GM18870 (cell line): ENCODE data around the gene MRPL54.
"Not testable (repeated sequence)": the region's sequence is repeated elsewhere in the genome, so short reads cannot be mapped to it uniquely, and the experiment has no call there.

ENCODE experiments used
- ATAC-seq: cut with Tn5 transposase; IDR thresholded peaks from one replicate; pipeline ENCODE4 v1.9.1; 2021; ENCODE audit warnings: moderate library complexity; ENCODE audit not compliant: unreplicated experiment

The MRPL54 gene

DNA sequence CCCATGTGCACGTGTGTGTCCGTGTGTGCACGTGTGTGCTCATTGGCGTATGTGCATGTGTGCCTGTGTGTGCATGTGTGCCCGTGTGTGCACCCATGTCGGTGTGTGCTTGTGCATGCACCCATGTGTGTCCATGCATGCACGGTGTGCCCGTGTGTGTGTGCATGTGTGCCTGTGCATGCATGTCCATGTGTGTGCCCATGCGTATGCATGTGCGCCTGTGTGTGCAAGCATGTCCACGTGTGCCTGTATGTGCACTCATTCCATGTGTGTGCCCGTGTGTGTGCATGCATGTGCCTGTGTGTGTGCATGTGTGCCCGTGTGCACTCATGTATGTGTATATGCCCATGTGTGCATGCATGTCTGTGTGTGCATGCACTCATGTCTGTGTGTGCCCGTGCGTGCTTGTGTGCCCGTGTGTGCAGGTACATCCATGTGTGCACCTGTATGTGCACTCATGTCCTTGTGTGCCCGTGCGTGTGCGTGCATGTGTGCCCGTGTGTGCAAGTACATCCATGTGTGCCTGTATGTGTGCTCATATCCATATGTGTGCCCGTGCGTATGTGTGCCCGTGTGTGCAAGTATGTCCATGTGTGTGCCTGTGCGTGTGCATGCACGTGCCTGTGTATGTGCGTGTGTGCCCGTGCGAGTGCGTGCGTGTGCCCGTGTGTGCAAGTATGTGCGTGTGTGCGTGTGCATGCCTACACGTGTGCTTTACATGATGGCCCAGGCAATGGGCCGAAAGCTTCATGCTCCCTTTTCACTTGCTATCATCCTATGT, 45.3 kb downstream of the MRPL54 start:
- ATAC-seq = no peak

DNA sequence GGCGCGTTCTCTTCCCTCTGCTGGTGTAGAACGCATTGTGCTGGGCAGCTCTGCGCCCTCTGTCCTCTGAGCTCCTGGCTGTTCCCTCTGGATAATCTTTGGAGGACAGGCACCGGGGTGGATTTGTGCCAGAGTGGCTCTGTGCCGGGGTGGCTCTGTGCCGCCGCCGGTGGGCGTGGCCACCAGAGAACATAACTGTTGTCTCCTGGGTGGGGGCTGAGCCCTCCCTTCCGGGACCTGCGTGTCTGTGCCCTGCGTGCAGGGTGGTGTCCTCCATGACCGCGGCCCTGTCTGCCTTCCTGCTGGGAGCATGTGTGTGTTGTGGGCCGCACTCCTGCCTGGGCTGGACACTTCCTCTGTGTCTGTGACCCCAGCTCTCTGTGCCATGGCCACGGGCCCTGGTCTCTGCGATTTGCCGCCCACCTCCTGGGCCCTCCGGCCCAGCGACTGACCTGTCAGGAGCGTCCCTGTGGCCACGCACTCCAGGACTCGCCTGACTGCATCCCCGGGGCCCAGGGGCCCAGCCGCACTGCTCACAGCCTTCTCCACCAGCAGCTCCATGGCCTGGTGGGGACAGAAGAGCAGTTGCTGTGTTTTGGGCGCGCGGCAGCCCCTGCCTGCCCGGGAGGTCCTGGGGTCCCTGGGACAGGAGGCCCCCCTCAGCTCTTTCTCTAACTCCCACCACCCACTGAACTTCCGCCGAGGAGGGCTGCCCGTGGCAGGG, 46.1 kb downstream of the MRPL54 start:
- no peak for ATAC-seq

DNA sequence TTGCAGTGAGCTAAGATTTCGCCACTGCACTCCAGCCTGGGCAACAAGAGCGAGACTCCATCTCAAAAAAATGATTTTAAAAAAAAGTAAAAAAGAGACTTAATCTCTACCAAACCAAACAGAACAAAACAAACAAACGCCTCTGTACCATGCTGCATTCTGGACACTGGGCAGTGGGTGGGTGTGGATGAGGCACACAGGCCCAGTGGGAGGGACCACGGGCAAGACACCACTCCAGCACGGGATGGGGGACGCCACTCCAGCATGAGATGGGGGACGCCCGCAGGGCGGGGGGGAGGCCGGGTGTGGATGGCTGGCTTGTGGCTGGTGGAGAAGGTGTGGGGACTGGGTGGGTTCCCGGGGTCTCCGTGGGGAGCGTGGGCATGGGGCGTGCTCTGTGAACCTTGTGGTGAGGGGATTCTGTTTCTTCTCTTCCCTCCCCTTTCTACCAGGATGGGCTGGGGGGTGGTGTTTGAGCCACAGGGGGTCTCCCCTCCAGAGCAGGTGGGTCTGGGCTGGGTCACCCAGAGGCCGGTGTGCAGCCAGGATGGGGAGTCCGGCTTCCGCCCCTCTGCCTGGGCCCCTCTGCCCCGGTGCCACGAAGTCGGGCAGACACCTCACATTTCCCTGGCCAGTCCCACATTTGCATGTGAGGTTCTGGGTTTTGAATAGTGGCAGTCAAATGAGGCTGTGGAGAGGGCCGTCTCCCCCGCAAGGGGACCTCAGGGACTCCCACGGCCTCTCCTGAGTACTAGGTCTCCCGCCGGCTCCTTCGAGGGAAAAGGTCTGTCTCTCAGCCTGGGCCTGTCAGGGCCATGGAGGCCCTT, 47.6 kb downstream of the MRPL54 start:
- ATAC-seq = no peak

DNA sequence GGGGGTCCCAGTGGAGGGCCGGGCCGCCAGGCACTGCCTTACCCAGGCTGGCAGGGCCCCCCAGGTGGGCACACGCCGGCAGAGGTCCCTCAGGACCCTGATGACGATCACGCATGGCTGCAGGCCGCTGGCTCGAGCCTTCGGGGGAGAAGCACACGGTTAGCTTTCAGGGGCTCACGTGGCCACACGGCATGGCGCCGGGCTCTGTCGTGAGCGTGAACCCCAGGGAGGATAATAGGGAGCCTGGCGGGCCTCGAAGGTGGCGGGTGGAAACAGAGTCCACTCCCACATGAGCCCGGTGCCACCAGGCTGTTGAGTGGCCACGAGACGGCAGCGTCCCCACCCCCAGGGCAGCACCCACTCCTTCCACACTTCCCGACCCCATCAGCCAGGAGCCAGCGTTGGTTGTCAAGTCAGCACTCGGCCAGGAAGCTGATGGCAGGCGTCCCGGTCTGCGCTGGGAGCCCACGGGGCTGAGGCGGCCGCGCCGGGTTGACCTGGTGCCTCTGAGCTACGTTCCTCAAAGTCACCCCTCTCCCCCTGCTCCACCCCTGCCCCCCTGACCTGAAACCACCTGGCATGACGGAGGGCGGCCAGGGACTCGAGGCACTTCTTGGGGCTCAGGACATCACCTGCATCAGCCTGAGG, 48.4 kb downstream of the MRPL54 start:
- ATAC-seq = no peak

- no peak for ATAC-seq
Observed at GRCh38 chr19:3813473-3814392, 51.3 kb downstream of the MRPL54 start.

DNA sequence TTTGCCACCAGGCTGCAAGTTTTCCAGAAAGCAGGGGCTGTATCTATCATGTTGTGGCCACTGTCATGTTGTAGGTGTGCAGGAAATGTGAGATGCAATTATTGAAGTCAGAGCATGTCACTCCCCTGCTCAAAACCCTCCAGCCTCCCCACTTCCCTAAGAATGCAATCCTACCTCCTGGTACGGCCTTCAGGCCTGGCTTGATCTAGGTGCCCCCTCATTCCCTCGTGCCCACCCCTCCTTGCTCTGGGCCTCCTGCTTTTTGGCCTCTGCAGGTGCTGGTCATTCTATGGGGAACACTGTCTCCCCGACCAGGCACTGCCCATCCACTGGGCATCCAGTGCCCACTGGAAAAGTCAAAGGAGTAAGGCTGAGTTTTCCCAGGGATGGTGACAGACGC, 52.2 kb downstream of the MRPL54 start:
- ATAC-seq = no peak

- ATAC-seq = not testable (repeated sequence)
Observed at GRCh38 chr19:3816148-3816547, 53.7 kb downstream of the MRPL54 start.

- ATAC-seq = no peak
Observed at GRCh38 chr19:3816566-3817218, 54.2 kb downstream of the MRPL54 start.
